AG08396 (cell line): ENCODE data around the gene IRS1.
A peak's percentile ranks its signal among the peaks of the same experiment; 100 is the strongest.

ENCODE experiments used
- DNase-seq: peaks from one replicate; pipeline ENCODE4 v3.0.0; 2012; ENCODE audit warnings: low spot score, mixed read lengths

The IRS1 gene

GRCh38 chr2:226791056-226791486 lies 8.5 kb downstream of the IRS1 start:
- peak; percentile 55 for DNase-seq

DNA sequence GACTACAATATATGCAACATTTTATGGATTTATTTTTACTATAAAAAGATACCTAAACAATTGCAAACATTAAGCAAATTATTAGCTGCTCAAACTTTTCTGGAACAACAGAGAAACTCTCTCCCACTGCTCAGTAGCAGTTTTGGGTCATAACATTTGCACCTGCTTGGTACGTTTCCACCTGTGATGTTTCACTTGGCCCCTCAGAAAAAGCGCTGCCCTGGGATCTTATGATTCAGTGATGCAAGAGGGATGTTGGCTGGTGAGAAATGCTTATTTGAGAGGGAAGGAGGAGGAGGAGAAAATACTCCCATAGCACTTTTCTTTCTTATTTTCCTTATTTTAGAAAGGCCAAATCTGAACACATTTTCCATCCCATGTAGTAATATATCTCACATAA lies 9.2 kb downstream of the IRS1 start:
- DNase-seq = no peak

DNA sequence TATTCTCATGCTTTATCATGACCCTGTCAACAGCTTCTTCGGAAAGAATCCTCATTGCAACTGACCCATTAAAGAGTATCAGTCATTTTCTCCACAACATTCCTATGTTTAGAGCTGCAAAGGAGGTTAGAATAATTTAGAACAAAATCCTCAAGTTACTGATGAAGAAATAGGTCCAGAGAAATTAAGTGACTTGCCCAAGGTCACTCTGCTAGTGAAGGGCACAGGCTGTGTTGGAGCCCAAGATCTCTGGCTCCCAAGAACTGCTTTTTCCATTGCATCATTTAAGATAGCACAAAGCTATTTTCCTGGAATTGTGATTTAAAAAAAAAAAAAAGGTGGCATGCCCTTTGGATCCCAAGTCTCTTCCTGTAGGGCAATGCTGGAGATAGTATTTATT lies 9.6 kb downstream of the IRS1 start:
- no peak for DNase-seq

GRCh38 chr2:226788881-226789490 lies 10.6 kb downstream of the IRS1 start:
- DNase-seq = no peak

GRCh38 chr2:226788064-226788463 lies 11.6 kb downstream of the IRS1 start:
- DNase-seq = no peak

DNA sequence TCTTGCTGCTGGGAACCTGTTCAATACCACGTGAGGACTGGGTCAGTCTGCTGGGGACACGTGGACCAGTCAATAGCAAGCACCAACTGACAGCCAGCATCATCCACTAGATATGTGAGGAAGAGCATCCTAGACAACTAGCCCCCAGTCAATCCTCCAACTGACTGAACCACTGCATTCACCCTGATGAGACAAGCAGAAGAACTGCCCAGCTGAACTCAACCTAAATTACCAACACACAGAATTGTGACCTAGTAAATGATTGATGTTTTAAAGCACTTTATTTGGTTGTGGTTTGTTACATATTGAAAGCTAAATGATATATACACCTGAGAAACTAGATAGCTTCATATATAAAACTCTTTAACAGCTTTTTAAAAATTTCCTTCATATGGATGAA lies 15.7 kb downstream of the IRS1 start:
- DNase-seq = no peak

GRCh38 chr2:226782092-226782713 lies 17.4 kb downstream of the IRS1 start:
- DNase-seq = peak; percentile 55

DNA sequence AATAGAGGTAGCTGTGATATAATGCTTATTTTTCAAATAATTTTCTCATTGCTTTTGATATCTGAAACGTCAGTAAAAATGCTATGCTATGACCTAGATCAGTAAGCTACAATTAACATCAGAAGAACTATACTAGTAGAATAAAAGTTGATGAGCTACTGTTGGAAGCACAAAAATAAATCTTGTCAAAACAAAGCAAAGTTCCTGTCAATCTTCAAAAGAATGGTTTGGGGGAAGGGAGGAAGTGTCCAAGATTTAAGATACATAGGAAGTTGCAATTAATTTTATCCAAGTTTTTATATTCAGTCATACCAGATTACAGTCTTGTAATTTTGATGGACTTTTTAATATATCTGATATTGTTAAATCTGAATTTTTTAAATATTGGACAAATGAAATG lies 19.2 kb downstream of the IRS1 start:
- DNase-seq = no peak

DNA sequence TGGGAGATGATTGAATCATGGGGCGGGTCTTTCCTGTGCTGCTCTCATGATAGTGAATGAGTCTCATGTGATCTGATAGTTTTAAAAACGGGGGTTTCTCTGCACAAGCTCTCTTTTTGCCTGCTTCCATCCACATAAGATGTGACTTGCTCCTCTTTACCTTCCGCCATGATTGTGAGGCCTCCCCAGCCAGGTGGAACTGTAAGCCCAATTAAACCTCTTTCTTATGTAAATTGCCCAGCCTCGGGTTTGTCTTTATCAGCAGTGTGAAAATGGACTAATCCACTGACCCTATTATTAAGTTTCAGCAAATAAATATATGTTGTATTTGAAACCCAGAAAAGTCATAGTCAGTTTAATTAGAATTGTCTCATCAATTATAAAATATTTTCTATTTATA lies 22.0 kb downstream of the IRS1 start:
- DNase-seq = no peak

- DNase-seq = no peak
These were observed 23.5 kb downstream of the IRS1 start for GRCh38 chr2:226776104-226776503.

DNA sequence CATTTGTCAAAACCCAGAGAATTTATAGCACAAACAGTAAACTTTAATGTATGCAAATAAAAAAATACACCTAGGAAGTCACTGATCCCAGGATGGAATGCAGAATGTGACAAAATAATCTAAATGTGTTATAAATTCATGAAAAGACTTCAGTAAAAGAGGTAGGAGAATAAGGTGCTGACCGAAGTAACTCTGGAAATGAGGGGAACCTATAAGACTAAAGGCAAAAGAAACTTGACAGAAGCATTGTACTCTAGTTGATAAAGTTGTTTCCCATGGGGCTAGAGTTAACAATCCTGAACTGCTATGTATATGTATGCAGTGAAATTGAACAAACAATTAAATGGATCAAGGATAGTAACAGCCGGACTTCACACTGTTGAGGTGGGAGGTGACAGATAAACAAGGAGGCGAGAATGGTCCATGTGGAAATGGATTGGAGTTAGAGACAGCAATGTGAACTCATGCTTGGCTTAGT lies 24.5 kb downstream of the IRS1 start:
- no peak for DNase-seq

DNA sequence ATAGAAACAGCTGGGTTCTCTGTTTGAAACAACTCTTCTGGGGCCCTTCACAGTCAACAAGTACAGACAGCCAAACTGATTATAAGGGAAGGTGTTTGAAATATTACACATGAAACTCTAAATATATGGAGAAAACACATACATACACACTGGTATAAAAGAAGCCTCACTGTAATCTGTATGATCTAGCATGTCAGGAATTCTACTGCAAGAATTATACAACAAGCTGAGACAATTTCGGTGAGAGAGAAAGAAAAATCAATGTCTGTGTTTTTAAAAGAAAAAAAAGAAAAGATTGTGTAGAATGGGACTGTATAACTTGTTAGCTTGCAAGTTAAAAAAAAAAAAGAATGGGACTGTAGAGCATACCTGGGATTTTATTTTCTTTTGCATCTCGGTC lies 26.3 kb downstream of the IRS1 start:
- DNase-seq = no peak

DNA sequence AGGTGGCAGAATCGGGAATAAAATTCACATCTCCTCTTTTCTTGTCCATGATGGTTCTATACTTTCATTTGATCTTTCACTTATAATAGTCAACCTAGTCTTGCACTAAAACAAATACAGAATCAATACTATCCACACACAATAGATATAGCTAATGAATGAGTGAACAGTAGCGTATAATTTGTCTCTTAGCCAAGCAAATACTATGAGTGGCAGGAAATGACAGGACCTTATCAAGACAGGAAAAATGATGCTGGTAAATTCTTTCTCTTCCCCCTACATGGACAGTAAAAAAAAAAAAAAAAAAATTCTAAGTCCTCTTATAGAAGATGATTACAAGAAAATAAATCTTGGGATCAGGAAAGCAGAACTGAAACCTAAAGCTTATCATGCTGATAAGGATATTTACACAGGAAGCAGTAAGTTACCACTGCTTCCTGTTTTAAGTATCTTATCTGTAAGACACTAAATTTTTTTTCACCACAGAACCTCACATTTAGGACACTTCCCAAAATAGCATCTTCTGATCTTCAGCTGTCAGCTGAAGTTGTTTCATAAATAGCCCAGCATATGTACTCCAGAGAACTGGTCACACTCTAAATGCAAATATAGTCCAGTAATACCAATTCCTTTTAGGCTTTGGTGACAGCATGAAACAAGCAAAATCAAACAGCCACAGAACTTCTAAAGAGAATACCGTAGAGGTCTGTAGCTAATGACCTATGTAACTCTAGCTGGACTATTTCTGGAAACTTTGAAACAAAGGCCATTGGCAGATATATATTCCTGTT lies 27.0 kb downstream of the IRS1 start:
- DNase-seq = no peak

DNA sequence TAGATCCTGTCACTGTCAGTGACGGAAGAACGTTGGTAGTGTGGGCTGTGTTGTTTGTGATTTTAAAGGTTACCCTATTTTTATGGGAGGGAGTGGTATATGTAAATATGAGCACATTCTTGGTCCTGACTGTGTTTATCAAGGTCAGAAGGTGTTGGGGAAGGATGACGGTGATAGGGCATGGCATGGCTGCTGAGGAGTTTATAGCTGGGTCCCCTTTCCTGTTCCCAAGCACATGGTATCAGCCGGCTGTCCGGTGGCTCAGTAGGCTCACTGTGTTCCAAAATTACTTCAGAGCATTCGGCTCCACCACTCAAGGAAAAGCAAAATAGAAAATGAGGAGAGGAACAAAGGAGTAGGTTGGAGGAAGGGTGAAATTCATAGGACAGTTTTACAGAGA lies 28.6 kb downstream of the IRS1 start:
- no peak for DNase-seq

DNA sequence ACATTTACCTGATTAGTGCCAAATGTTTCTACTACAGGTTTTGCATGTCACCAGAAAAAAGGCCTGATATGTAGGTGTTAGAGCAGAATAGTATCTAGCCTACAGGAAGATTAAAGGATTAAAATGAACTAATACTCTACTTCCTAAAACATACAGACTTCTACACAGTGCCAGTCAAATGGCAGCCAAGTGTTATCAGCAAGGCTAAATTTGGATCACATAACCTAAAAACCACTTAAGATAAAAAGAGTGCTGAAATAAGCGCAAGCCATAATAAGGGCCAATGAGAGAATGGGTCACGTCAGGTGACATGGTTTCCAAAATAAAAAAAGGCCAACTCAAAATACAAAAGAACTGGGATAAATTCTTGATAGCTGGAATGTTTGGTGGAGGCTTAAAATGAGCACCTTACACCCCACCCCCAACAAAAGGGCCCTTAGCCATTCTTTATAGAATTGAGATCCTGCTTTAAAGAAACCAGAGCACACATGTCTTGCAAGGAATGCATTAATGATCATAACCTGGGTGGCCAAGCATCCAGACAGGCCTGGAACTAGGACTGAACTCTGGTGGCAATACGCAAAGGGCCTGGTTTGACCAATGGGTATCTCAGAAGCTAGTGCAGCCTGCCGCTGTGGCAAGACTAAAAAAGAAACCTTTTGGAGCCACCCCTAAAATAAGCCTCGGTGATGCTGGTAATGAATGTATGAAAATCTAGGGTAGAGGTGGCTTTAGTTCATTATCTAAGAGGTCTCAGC lies 32.4 kb downstream of the IRS1 start:
- DNase-seq = no peak

DNA sequence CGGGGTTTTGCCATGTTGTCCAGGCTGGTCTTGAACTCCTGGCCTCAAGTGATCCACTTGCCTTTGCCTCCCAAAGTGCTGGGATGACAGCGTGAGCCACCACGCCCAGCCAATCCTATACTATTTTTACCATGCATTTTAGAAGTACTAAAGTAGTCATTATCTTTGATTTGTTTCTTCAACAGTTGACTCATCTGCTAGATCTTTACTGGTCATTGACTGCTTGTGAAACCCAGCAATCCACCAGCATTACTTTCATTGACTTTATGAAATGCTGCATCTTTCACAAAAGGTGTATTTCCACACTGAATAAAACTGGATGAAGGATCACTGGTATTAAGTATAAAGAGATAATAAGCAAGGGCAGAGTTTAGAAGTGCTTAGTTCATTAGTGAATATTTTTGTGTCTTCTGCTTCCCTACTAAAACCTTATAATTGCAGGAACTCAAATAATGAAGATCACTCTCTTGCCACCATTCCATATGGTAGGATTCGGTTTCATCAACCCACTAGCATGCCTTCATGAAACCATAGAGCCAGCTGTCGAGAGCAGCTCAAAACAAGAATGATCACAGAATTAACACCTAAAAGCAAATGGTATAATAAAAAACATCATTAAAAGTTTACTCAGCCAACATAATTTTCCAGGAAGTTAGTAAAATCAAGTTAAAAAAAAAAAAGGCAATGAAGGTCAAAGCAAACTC lies 33.1 kb downstream of the IRS1 start:
- no peak for DNase-seq

GRCh38 chr2:226763320-226763719 lies 36.3 kb downstream of the IRS1 start:
- no peak for DNase-seq

- no peak for DNase-seq
These were observed 38.4 kb downstream of the IRS1 start for GRCh38 chr2:226761195-226761583.

GRCh38 chr2:226760412-226761194 lies 39.0 kb downstream of the IRS1 start:
- peak; percentile 67 for DNase-seq

DNA sequence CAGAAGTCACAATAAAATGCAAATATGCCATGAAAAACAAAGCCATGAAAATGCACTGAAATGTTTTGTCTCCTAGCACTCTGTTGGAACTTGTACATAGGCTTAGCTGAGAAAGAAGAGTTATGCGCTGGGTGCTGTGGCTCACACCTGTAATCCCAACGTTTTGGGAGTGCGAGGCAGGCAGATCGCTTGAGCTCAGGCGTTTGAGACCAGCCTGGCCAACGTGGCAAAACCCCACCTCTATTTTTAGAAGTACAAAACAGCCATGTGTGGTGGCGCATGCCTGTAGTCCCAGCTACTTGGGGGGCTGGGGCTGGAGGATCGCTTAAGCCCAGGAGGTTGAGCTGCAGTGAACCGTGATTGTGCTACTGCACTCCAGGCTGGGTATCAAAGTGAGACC lies 39.9 kb downstream of the IRS1 start:
- DNase-seq = no peak
